HuH-7 (cell line): ENCODE results near the gene BSCL2.
"Not testable (repeated sequence)": the region's sequence is repeated elsewhere in the genome, so short reads cannot be mapped to it uniquely, and the experiment has no call there.

Experiments
- DNase-seq: peaks from one replicate; pipeline ENCODE4 v3.0.0; 2011; ENCODE audit warnings: low spot score

The BSCL2 gene

GRCh38 chr11:62707277-62707861 is at the start of gene BSCL2, which contains the start of gene GNG3:
BSCL2 (minus strand) TSS chr11:62707424; CDS start chr11:62707195, 229 bp downstream.
GNG3 (plus strand) TSS chr11:62707676; CDS start chr11:62708296, 620 bp downstream.
- DNase-seq, result no peak

- no peak for DNase-seq
These were observed 47.9 kb upstream of the BSCL2 start for GRCh38 chr11:62755086-62755615.

- peak; percentile 82 for DNase-seq
These were observed 46.7 kb upstream of the BSCL2 start, which contains the start of gene ZBTB3 for GRCh38 chr11:62753736-62754603. ZBTB3 (minus strand) TSS chr11:62754160; CDS start chr11:62753664, 496 bp downstream.

GRCh38 chr11:62752994-62753735 is 45.9 kb upstream of the BSCL2 start:
- DNase-seq, result no peak

- no peak for DNase-seq
These were observed 45.1 kb upstream of the BSCL2 start for GRCh38 chr11:62752177-62752785.

- DNase-seq, result not testable (repeated sequence)
These were observed 42.7 kb upstream of the BSCL2 start for GRCh38 chr11:62749931-62750330.

- no peak for DNase-seq
These were observed 40.4 kb upstream of the BSCL2 start for GRCh38 chr11:62747475-62748160.

GRCh38 chr11:62737196-62737595 is 30.0 kb upstream of the BSCL2 start:
- DNase-seq, result no peak

- no peak for DNase-seq
These were observed 25.6 kb upstream of the BSCL2 start for GRCh38 chr11:62732830-62733229.

- DNase-seq, result not testable (repeated sequence)
These were observed 22.9 kb upstream of the BSCL2 start for GRCh38 chr11:62730076-62730475.

- peak; percentile 69 for DNase-seq
These were observed 21.2 kb upstream of the BSCL2 start, which contains the start of gene TTC9C for GRCh38 chr11:62728171-62728988. TTC9C (plus strand) TSS chr11:62728486; CDS start chr11:62728849, 363 bp downstream.

GRCh38 chr11:62727872-62728170 is 20.6 kb upstream of the BSCL2 start:
- DNase-seq, result peak; percentile 84

- DNase-seq, result peak; percentile 96
These were observed 20.1 kb upstream of the BSCL2 start, which contains the start of gene HNRNPUL2 for GRCh38 chr11:62727165-62727871. HNRNPUL2 (minus strand) TSS chr11:62727457; CDS start chr11:62727156, 301 bp downstream.

- DNase-seq, result no peak
These were observed 19.6 kb upstream of the BSCL2 start for GRCh38 chr11:62726915-62727164.

- DNase-seq, result no peak
These were observed 19.1 kb upstream of the BSCL2 start for GRCh38 chr11:62726156-62726914.

GRCh38 chr11:62725646-62726045 is 18.4 kb upstream of the BSCL2 start:
- no peak for DNase-seq

- DNase-seq, result no peak
These were observed 16.9 kb upstream of the BSCL2 start for GRCh38 chr11:62724171-62724570.

GRCh38 chr11:62721994-62722393 is 14.8 kb upstream of the BSCL2 start:
- peak; percentile 29 for DNase-seq
